ENCODE data around the gene NRK.
"Not testable (repeated sequence)": the region's sequence is repeated elsewhere in the genome, so short reads cannot be mapped to it uniquely, and the experiment has no call there.

The NRK gene, protein sequence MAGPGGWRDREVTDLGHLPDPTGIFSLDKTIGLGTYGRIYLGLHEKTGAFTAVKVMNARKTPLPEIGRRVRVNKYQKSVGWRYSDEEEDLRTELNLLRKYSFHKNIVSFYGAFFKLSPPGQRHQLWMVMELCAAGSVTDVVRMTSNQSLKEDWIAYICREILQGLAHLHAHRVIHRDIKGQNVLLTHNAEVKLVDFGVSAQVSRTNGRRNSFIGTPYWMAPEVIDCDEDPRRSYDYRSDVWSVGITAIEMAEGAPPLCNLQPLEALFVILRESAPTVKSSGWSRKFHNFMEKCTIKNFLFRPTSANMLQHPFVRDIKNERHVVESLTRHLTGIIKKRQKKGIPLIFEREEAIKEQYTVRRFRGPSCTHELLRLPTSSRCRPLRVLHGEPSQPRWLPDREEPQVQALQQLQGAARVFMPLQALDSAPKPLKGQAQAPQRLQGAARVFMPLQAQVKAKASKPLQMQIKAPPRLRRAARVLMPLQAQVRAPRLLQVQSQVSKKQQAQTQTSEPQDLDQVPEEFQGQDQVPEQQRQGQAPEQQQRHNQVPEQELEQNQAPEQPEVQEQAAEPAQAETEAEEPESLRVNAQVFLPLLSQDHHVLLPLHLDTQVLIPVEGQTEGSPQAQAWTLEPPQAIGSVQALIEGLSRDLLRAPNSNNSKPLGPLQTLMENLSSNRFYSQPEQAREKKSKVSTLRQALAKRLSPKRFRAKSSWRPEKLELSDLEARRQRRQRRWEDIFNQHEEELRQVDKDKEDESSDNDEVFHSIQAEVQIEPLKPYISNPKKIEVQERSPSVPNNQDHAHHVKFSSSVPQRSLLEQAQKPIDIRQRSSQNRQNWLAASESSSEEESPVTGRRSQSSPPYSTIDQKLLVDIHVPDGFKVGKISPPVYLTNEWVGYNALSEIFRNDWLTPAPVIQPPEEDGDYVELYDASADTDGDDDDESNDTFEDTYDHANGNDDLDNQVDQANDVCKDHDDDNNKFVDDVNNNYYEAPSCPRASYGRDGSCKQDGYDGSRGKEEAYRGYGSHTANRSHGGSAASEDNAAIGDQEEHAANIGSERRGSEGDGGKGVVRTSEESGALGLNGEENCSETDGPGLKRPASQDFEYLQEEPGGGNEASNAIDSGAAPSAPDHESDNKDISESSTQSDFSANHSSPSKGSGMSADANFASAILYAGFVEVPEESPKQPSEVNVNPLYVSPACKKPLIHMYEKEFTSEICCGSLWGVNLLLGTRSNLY (N-terminal part only)

GRCh38 chrX:105822138-105823091 lies at the start of gene NRK:
Gene NRK, plus strand, starts transcription at chrX:105822539. Its CDS starts 307 bp downstream, at chrX:105822846.
- no peak for DNase-seq

DNA sequence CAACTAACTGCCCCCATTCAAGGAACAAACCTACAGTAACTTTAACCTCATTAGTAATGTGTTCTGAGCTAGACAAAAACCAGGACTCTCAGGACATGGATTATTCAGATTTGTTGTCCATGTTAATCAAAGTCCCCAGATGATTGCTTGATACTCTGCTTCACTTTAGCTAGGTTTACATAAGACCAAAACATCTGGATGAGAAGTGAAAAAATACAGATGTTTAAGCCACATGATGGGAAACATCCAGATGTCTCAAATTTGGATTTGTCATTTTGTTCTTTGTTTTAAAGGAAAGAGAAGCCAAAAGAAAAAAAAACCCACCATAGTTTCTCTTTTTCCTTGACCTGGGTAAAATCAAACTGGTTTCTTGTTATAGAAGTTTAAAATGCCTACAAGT lies 48.5 kb upstream of the NRK start:
- no peak for DNase-seq

GRCh38 chrX:105775679-105776078 lies 46.7 kb upstream of the NRK start:
- no peak for DNase-seq

DNA sequence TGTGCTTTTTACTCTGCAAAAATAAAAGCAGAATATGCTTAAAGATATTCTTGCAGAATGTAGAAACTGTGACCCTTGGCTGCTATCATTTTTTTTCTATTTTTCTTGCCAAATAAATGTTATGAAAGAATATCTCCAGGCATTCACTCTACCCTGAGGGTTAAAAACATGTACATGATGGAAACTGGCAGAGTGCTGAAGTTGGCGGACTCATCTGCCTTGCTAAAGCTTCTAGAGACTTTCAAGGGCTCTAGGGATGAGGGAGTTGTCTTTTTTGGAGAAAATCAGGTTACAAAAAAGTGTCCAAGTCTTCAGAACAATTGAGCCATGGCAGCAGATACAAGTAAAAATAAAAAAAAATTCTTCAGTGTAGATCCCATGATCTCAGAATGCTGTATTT lies 40.5 kb upstream of the NRK start:
- no peak for DNase-seq

DNA sequence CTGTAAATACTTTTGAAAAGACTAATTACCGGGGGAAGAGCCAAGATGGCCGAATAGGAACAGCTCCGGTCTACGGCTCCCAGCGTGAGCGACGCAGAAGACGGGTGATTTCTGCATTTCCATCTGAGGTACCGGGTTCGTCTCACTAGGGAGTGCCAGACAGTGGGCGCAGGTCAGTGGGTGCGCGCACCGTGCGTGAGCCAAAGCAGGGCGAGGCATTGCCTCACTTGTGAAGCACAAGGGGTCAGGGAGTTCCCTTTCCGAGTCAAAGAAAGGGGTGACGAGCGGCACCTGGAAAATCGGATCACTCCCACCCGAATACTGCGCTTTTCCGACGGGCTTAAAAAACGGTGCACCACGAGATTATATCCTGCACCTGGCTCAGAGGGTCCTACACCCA lies 25.5 kb upstream of the NRK start:
- DNase-seq = not testable (repeated sequence)

- DNase-seq = no peak
Observed at GRCh38 chrX:105803891-105804290, 18.4 kb upstream of the NRK start.

- DNase-seq = not testable (repeated sequence)
Observed at GRCh38 chrX:105805655-105806054, 16.7 kb upstream of the NRK start.

- no peak for DNase-seq
Observed at GRCh38 chrX:105816517-105816916, 5.8 kb upstream of the NRK start.

DNA sequence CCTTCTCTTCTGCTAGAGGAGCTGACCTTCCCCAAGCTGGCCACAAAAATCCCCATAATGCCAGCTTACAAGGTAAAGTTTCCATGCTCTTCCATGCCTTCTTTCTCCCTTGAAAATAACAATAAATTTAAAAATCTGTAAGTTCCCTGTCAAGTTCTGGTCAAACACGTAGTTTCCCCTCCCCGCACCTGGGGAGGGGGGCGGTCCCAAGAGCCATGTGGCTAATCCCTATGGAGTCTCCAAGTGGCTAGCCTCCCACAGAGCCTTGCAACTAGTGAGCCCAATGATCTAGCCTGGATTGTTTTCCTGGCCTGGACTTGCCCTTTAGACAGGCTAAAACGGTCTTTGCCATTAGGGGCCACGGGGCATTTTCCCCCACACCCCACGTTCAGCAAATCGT lies 2.1 kb upstream of the NRK start:
- no peak for DNase-seq

DNA sequence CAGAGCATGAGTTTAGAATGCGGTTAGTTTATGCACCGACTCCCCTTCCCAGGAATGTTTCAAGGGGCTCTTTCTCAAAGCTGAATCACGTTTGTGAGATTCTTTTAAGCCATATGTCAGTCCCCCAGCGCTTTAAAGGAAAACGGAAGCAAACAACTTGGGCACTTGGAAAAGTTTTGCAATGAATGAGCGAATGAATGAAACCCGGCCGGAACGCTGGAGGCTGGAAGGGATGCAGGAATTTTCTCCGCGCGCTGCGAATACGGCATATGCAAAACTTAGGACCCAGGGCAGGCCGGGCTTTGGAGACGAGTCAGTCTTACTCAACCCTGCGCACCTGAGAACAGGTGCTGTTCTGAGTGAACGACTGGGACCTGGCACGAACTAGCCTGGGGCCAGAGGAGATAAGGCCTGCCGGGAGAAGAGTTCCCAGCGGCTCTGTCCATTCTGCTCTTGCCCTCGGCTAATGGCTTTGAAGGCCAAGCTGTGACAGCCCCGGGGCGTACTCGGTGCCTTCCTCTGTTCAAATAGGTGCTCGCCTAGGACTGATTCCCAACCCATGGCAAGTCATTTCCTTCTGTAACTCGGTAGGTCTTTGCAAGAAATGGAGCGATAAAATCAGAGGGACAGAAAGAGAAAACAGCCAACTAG lies 743 bp upstream of the NRK start:
- DNase-seq = no peak

DNA sequence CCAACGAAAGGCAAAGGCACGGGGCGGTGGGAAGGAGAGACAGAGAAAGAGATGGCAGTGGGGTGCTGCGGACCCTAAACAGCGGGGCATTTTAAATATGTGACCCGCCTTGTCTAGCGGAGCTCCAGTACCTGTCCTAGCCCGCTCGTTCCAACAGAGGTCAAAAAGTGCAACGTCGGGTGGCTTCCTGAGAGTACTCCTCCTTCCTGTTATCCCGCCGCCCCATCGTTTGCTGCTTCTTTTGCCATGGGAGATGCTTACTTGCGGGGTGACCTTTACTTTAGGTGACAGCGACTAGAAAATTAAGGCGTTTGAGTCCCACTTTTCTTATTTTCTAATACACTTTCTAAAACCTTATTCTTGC lies 735 bp downstream of the NRK start:
- DNase-seq = no peak

GRCh38 chrX:105829011-105829410 lies 6.7 kb downstream of the NRK start:
- no peak for DNase-seq

- no peak for DNase-seq
Observed at GRCh38 chrX:105837232-105837631, 14.9 kb downstream of the NRK start.

DNA sequence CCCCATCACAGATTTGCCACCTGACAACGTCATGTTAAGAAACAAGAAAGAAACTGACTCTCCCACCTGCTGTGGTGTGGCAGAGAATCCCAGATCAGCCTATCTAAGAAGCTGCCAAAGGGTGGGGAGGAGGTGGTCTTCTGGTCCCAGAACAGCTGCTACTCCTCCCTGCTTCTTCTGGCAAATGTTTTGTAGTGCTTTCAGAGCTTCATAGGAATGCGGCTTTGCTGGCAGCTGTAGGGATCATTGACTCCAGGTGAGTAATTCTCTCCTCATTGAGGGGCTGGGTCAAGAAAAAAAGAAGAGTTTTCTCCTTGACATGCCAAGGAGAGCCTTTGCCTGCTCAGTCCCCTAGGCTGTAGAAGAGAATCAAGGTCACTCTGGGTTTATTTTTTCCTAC lies 23.3 kb downstream of the NRK start:
- no peak for DNase-seq

DNA sequence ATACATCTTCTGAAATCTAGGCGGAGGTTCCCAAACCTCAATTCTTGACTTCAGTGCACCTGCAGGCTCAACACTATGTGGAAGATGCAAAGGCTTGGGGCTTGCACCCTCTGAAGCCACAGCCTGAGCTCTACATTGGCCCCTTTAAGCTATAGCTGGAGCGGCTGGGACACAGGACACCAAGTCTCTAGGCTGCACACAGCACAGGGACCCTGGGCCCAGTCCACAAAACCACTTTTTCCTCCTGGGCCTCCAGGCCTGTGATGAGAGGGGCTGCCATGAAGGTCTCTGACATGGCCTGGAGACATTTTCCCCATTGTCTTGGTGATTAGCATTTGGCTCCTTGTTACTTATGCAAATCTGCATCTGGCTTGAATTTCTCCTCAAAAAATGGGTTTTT lies 27.8 kb downstream of the NRK start:
- not testable (repeated sequence) for DNase-seq

- no peak for DNase-seq
Observed at GRCh38 chrX:105865709-105866108, 43.4 kb downstream of the NRK start.

- DNase-seq = no peak
Observed at GRCh38 chrX:105869701-105870100, 47.4 kb downstream of the NRK start.

- DNase-seq = no peak
Observed at GRCh38 chrX:105870445-105870844, 48.1 kb downstream of the NRK start.

DNA sequence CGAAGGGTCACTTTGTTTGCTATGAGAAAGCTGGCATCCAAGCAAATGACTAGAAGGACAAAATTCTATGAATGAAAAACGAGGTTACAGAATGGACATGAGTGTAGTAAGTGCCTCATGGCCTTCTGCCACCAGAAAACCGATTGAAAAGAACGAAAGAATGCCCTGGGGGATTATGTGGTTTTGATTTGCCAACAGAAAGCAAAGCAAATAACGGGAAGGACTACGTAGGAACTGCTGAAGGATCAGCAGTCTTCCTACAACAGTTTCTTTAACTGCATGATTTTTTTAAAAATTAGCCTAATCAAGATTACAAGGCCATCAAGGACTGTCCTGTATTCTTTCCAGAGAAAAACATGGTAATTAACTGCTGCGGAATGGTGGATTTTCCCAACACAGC lies 50.6 kb downstream of the NRK start:
- DNase-seq = no peak

DNA sequence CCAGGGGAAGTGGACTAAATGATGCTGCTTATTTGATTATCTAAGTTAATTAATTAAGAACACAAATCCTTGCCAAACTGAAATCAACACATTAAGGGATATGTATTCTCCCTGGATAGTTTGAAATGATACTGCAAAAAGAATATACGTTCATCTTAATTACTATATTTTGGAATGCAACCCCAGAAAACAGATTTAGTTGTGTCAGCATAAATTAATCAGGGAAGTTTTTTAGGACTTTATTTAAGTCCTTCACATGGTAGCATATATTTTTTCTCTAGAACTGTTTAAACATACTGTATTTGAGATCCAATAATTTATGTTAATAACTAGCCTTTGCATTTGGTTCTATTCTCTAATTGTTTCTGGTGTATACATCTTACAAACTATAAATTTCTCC lies 52.5 kb downstream of the NRK start:
- DNase-seq = no peak

GRCh38 chrX:105876658-105877057 lies 54.3 kb downstream of the NRK start:
- no peak for DNase-seq

DNA sequence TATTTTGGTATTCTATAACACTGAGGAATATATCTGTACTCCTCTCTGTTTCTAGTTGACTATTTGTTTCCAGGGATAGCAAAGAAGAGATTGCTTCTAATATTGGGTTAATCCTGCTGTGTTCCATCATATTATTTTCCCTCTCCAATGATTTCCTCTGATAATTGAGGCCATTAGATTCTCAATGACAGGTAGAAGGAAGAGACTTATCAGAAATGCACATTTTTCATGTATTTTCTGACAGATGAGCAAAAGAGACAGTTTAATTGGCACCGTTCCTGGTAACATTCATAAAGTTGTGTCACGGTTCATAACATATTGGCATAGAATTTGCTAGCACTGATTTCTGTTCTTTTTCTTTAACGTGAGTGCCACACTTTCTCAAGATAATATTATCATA lies 58.2 kb downstream of the NRK start:
- DNase-seq = no peak
